Muscle of back (tissue), 11 donors: Measurements from ENCODE around the gene CELF5. TPM values are rescaled to one million over a fixed set of nuclear protein-coding genes. Genes with fewer than 3 reads are reported as not detected.
"Not testable (repeated sequence)": the region's sequence is repeated elsewhere in the genome, so short reads cannot be mapped to it uniquely, and the experiment has no call there.

Source experiments
- DNase-seq, 3 donors: peaks; one replicate each; pipeline versions ENCODE4 v3.0.0 to v3.0.0-alpha.2; 2013
- polyA plus RNA-seq, 10 donors: library from polyadenylated mRNA; unstranded; fragments of 120-200 nt; gene quantifications; one replicate each; pipeline ENCODE4 v1.2.1, GENCODE V29; 2013; ENCODE audit not compliant: insufficient read length in 10 of 10

CELF5 gene
- polyA plus RNA-seq, 10 donors: 0.08 to 0.58 (median 0.39) TPM

- no peak for DNase-seq
Observed at GRCh38 chr19:3189702-3190469, 34.6 kb upstream of the CELF5 start.

- DNase-seq: no peak
Observed at GRCh38 chr19:3190470-3190770, 34.0 kb upstream of the CELF5 start.

DNA sequence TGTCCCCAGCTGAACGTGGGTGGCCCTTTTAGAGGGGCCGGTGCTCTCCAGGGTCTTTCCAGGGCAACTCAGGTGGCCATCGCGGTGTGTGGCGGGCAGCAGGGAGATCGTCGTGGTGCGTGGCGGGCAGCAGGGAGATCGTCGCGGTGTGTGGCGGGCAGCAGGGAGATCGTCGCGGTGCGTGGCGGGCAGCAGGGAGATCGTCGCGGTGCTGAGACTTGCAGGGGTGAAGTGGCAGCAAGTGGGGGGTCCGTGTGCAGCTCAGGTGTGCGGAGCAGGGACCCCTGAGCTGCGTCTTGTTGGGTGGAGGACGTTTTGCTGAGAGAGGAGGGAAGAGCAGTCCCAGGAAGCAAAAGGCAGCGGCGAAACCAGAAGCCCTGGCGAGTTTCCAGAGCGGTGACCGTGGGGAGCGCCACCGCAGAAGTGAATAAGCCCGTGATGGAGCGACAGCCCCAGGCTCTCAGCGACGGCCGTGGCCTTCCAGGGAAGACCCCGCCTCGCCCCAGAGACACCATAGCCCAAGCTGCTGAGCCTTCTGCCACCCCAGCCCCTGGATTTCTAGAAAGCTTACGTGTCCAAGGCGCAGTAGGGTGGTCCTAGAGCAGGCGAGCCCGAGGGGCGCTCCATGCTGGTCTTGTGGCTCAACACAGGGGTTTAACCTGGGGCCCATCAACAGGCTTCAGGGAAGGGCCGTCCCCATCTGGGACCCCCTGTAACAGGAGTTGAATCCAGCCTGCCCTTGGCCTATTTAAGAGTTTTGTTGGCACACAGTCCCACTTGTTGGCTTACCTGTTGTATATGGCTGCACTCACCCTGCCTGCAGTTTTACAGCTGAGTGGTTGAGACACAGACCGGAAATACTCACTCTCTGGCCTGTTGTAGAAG lies 33.3 kb upstream of the CELF5 start:
- no peak for DNase-seq

- DNase-seq: not testable (repeated sequence)
Observed at GRCh38 chr19:3191806-3192104, 32.7 kb upstream of the CELF5 start.

GRCh38 chr19:3192228-3192635 lies 32.2 kb upstream of the CELF5 start:
- DNase-seq: no peak

- no peak for DNase-seq
Observed at GRCh38 chr19:3192684-3193083, 31.8 kb upstream of the CELF5 start.

GRCh38 chr19:3193256-3194105 lies 31.0 kb upstream of the CELF5 start:
- DNase-seq: no peak

DNA sequence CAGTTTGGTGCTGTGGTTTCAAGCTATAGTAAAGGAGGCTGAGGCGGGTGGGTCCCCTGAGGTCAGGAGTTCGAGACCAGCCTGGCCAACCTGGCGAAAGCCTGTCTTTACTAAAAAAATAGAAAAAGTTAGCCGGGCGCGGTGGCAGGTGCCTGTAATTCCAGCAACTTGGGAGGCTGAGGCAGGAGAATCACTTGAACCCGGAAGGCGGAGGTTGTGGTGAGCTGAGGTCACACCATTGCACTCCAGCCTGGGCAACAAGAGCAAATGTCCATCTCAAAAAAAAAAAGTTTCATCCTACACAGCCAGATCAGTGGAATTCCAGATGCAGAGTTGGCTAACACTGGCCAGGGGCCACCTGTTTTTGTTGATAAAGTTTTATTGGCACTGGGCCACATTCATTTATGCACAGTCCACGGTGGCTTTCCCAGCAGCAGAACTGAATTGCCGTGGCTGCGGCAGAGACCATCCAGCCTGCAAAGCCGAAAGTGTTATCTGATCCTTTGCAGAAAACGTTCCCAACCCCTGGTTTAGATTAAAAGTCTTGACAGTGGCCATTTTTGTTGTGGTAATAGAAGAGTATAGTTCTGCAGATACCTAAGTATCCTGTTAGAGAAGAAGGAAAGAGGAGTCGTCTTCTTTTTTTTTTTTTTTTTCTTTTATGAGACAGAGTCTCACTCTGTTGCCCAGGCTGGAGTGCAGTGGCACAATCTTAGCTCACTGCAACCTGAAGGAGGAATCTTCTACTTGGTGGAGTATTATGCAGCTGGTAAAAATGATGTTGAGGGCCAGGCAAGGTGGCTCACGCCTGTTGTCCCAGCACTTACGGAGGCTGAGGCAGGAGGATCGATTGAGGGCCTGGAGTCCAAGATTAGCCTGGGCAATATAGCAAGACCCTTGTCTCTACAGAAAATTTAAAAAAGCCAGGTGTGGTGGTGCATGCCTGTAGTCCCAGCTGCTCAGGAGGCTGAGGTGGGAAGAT lies 30.1 kb upstream of the CELF5 start:
- no peak for DNase-seq

DNA sequence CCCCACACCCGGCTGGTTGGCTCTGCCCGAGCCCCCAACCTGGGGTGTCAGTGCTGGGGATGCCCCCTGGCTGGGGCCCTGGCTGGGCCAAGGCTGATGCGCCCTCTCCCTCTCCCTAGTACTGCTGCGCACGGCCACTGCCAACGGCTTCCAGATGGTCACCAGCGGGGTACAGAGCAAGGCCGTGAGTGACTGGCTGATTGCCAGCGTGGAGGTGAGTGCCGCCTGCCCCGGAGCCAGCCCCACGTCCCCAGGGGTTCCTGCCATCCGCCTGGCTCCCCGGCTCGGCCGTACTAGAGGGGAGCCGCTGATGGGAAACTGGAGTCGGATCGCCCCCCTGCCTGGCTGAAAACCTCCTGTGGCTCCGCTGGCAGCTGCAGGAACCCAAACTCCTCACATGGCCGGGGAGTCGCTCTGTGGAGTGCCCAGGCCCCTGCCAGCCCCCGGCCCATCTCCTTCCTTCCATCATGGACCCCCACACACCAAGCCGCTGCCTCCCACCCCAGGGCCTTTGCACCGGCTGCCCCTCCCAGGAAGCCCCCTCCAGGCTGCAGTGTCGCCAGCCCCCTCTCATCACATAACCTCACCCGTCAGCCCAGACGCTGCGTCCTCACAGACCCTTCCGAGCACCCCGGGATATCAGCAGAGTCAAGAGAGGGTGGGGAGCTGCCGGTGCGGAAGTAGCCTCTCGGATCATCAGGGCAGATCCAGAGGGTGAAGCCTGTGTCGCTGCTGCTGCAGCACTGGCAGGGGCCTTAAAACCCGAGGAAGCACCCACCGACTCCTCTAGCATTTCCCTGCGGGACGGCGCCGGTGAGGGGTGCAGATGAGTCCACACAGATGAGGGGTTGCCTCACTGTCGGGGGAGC lies 28.2 kb upstream of the CELF5 start:
- no peak for DNase-seq

DNA sequence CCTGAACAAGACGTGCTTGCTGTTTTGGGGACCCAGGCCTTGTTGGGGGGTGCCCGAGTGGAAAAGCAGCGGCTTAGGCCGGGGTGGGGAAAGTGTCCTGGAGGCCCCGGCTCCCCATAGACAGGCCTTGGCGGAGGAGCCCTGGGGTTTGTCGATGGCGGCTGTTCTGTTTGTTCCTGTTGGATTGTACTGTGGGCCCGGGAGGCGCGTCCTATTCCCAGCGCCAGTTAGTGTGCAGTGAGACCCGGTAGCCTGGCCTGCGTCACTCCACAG lies 27.6 kb upstream of the CELF5 start:
- no peak for DNase-seq

DNA sequence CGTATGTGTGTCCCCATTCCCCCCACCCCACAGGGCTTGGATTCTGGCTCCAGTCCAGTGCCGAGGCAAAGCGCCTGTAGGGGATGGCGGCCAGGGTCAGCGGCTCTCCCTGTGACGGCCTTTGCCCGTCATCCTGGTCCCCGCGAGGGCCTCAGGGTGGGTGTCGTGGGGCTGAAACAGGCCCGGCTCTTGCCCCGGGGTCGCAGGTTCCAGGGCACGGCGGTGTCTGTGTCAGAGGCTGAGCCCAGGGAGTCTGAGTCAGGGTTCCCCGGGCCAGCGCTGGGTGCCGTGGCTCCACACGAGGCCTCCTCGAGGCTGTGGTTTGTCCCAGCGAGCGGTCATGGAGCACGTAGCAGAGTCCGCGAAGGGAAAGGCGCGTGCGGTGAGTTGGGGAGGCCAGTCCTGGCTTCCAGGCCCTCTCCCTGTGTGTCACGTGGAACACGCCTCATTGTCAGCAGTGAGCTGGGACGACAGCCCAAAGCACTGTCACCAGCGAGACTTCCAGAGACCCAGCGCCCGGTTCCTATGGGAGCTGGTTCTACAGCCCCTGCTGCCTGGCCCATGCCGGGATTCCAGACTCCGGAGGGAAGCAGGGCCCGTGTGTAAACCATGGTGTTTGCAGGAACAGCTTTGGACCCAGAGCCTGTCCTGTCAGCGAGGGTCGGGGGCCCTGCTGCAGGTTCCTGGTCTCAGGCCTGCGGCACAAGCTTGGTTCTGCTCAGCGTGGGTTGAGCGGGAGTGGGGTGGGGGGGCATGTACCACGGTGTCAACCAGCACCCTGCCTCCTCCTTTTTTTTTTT lies 25.4 kb upstream of the CELF5 start:
- DNase-seq: no peak

DNA sequence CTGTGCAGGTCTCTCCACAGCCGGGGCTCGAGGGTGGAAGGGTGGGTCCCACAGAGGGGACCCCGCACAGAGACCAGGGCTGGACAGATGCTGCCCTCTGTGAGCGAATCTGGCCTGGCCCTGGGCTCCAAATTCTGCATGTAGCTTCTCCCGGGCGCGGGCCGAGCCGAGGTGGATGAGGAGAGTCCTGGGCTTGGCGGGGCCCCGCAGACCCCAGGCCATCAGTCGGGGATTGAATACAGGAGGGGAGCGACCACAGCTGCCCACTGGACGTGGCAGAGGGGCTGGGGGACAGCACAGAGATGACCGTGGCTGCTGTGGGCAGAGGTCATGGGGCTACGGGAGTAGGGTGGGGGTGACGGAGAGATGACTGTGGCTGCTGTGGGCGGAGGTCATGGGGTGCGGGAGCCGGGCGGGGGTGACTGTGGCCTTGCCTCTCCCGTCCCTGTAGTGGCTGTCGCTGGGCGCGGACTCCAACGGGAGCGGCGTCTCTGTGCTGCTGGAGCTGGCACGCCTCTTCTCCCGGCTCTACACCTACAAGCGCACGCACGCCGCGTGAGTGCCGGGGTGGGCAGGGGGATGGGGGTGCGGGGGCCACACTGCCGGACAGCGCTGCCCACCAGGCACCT lies 23.3 kb upstream of the CELF5 start:
- no peak for DNase-seq

DNA sequence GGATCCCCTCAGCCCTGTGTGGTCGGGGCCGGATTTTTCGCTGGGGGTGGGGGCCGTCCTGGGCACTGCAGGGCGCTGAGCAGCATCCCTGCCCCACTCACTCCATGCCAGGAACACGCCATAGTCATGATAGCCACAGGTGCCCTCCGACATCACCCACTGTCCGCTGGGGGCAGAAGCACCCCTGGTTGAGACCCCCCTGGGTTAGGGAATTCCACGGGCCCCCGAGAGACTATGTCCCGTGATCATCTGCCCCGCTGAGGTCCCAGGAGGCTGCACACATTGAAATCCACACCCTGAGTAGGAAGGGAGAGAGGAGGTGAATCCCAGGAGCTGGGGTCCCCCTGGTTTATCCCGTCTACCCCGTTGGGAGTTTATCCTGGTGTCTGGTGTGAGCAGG lies 22.6 kb upstream of the CELF5 start:
- DNase-seq: no peak

GRCh38 chr19:3202346-3202745 lies 22.1 kb upstream of the CELF5 start:
- no peak for DNase-seq

- DNase-seq: not testable (repeated sequence)
Observed at GRCh38 chr19:3202895-3203294, 21.6 kb upstream of the CELF5 start.

- DNase-seq: no peak
Observed at GRCh38 chr19:3203805-3204645, 20.4 kb upstream of the CELF5 start.

- DNase-seq: no peak
Observed at GRCh38 chr19:3204646-3205275, 19.7 kb upstream of the CELF5 start.
